Cardiac septum (tissue), 1 donor: ENCODE measurements around the gene WRAP73. TPM values are rescaled to one million over a fixed set of nuclear protein-coding genes. Genes with fewer than 3 reads are reported as not detected.

Experiments
- DNase-seq: peaks from one replicate; pipeline ENCODE4 v3.0.0-alpha.2; 2020; ENCODE audit warnings: low spot score
- intact Hi-C: fragments of 100-400 bp; cut with DNase I; formaldehyde crosslinking; loops from one replicate; pipeline ENCODE4 v1.14.0; 2022
- total RNA-seq: library from RNA; stranded (reverse); fragmentation: NEBNext Ultra II Directional; extraction: Animal tissue kit (Norgen Biotek cat#: 25700); gene quantifications from one replicate; pipeline ENCODE4 v1.2.1, GENCODE V29; 2021
- donor health status: DM: no; HTN: no; CAD: no.

The WRAP73 gene
- total RNA-seq, 1 donor from 2014 or later, result 14.3 TPM

GRCh38 chr1:3604997-3605823 lies 44.7 kb downstream of the WRAP73 start:
- intact Hi-C loops, result no loop called here
- DNase-seq, result no peak

GRCh38 chr1:3604468-3604974 lies 45.4 kb downstream of the WRAP73 start:
- DNase-seq, result no peak
- intact Hi-C loops, result no loop called here

GRCh38 chr1:3603571-3604467 lies 46.1 kb downstream of the WRAP73 start:
- DNase-seq, result no peak
- intact Hi-C loops, result no loop called here

- intact Hi-C loops, result no loop called here
- DNase-seq, result no peak
These were observed 46.7 kb downstream of the WRAP73 start for GRCh38 chr1:3603156-3603555.

- intact Hi-C loops, result no loop called here
These were observed 47.5 kb downstream of the WRAP73 start for GRCh38 chr1:3602375-3602774.

GRCh38 chr1:3601743-3602142 lies 48.2 kb downstream of the WRAP73 start:
- intact Hi-C loops, result no loop called here
- no peak for DNase-seq

More at GRCh38 chr1:3602375-3602774, 47.5 kb downstream of the WRAP73 start:
- DNase-seq, result no peak

GRCh38 chr1:3600354-3600753 lies 49.5 kb downstream of the WRAP73 start:
- intact Hi-C loops, result no loop called here
- no peak for DNase-seq

GRCh38 chr1:3599816-3600215 lies 50.1 kb downstream of the WRAP73 start:
- intact Hi-C loops, result no loop called here
- DNase-seq, result no peak

GRCh38 chr1:3599286-3599811 lies 50.6 kb downstream of the WRAP73 start:
- intact Hi-C loops, result no loop called here
- DNase-seq, result no peak

GRCh38 chr1:3598522-3599285 lies 51.2 kb downstream of the WRAP73 start:
- intact Hi-C loops, result no loop called here

GRCh38 chr1:3598051-3598491 lies 51.8 kb downstream of the WRAP73 start:
- intact Hi-C loops, result no loop called here
- no peak for DNase-seq

More at GRCh38 chr1:3598522-3599285, 51.2 kb downstream of the WRAP73 start:
- no peak for DNase-seq

GRCh38 chr1:3597599-3597964 lies 52.3 kb downstream of the WRAP73 start:
- intact Hi-C loops, result no loop called here
- DNase-seq, result no peak

- intact Hi-C loops, result no loop called here
- no peak for DNase-seq
These were observed 53.0 kb downstream of the WRAP73 start for GRCh38 chr1:3596663-3597598.

GRCh38 chr1:3595949-3596348 lies 54.0 kb downstream of the WRAP73 start:
- no peak for DNase-seq
- intact Hi-C loops, result no loop called here

- no peak for DNase-seq
These were observed 55.1 kb downstream of the WRAP73 start for GRCh38 chr1:3594706-3595377.

GRCh38 chr1:3593745-3594144 lies 56.2 kb downstream of the WRAP73 start:
- no peak for DNase-seq
- intact Hi-C loops, result no loop called here

More at GRCh38 chr1:3594706-3595377, 55.1 kb downstream of the WRAP73 start:
- intact Hi-C loops, result no loop called here

GRCh38 chr1:3593334-3593733 lies 56.6 kb downstream of the WRAP73 start:
- no peak for DNase-seq
- intact Hi-C loops, result no loop called here
